ENCODE measurements around the gene ZNF358. TPM values are rescaled to one million over a fixed set of nuclear protein-coding genes. Genes with fewer than 3 reads are reported as not detected.
A peak's percentile ranks its signal among the peaks of the same experiment; 100 is the strongest.

Gene ZNF358
- total RNA-seq, 2 experiments from 2014 or later = 3.7 to 3.9 TPM

DNA sequence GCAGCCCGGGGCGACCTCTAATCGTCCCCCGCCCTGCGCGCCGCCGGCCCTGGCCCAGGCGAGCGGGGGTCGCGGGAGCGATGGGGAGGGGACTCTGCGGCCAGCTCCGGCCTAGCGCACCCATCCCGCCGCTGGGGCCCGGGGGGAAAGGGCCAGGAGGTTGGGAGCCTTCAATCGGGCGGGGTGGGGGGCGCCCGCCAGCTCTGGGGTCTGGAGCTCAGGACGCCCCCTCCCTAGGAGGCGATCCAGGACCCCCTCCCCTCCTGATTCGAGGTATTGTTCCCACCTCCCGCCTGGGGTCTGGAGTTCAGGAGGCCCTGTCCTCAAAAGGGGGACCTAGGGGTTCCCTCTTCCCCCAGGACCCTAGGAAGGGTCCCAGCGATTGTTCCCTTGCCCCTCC is 430 bp downstream of the ZNF358 start:
- CTCF ChIA-PET = no interaction called here
- Mint-ChIP-seq H3K36me3 (ENCODE audit: low read depth) (no peaks in the 10 kb centered on the region), H3K9me3 (no peaks in the 10 kb centered on the region), H3K4me3 (peak overlapping the region; percentile 67), H3K4me1 (ENCODE audit: low read depth) (peaks cover 13% of the 10 kb centered on the region), H3K27me3 (ENCODE audit: low read depth) (no peaks in the 10 kb centered on the region), H3K27ac (no peak overlapping the region)
- DNase-seq = no peak
- intact Hi-C loops (cut with micrococcal nuclease) = no loop called here

- H3K27me3 Mint-ChIP-seq (ENCODE audit: low read depth) = no peaks in the 10 kb centered on the region
- peak overlapping the region; percentile 67 for H3K4me3 Mint-ChIP-seq
- DNase-seq = no peak
- no peak overlapping the region for H3K27ac Mint-ChIP-seq
- intact Hi-C loops (cut with micrococcal nuclease) = no loop called here
- H3K4me1 Mint-ChIP-seq (ENCODE audit: low read depth) = peaks cover 15% of the 10 kb centered on the region
- CTCF ChIA-PET = no interaction called here
- H3K9me3 Mint-ChIP-seq = no peaks in the 10 kb centered on the region
- no peaks in the 10 kb centered on the region for H3K36me3 Mint-ChIP-seq (ENCODE audit: low read depth)
Measured at GRCh38 chr19:7516878-7517277, 975 bp downstream of the ZNF358 start.

GRCh38 chr19:7519361-7520130 is 3.6 kb downstream of the ZNF358 start:
- H3K9me3 Mint-ChIP-seq = no peaks in the 10 kb centered on the region
- H3K27ac Mint-ChIP-seq = no peak overlapping the region
- H3K27me3 Mint-ChIP-seq (ENCODE audit: low read depth) = no peaks in the 10 kb centered on the region
- H3K4me3 Mint-ChIP-seq = no peak overlapping the region
- intact Hi-C loops (cut with micrococcal nuclease) = no loop called here
- peaks cover 22% of the 10 kb centered on the region for H3K4me1 Mint-ChIP-seq (ENCODE audit: low read depth)
- no peak for DNase-seq
- no peaks in the 10 kb centered on the region for H3K36me3 Mint-ChIP-seq (ENCODE audit: low read depth)
- CTCF ChIA-PET = no interaction called here

GRCh38 chr19:7520131-7521051 is 4.5 kb downstream of the ZNF358 start:
- Mint-ChIP-seq H3K27me3 (ENCODE audit: low read depth) (no peaks in the 10 kb centered on the region), H3K36me3 (ENCODE audit: low read depth) (no peaks in the 10 kb centered on the region), H3K4me1 (ENCODE audit: low read depth) (peaks cover 21% of the 10 kb centered on the region), H3K27ac (no peak overlapping the region), H3K9me3 (no peaks in the 10 kb centered on the region), H3K4me3 (no peak overlapping the region)
- intact Hi-C loops (cut with micrococcal nuclease) = no loop called here
- no peak for DNase-seq
- CTCF ChIA-PET = no interaction called here

- CTCF ChIA-PET = no interaction called here
- Mint-ChIP-seq H3K27ac (peak overlapping the region; percentile 63), H3K4me1 (ENCODE audit: low read depth) (peaks cover 16% of the 10 kb centered on the region), H3K27me3 (ENCODE audit: low read depth) (no peaks in the 10 kb centered on the region), H3K36me3 (ENCODE audit: low read depth) (no peaks in the 10 kb centered on the region), H3K4me3 (peak overlapping the region; percentile 72), H3K9me3 (no peaks in the 10 kb centered on the region)
- no peak for DNase-seq
- intact Hi-C loops (cut with micrococcal nuclease) = loop anchor here (1.0 to 2.0 kb wide), 2 partner anchors 13 to 107 kb away; partner anchors contain the start of genes PET100 and XAB2
Measured at GRCh38 chr19:7521551-7522071, 5.7 kb downstream of the ZNF358 start.

DNA sequence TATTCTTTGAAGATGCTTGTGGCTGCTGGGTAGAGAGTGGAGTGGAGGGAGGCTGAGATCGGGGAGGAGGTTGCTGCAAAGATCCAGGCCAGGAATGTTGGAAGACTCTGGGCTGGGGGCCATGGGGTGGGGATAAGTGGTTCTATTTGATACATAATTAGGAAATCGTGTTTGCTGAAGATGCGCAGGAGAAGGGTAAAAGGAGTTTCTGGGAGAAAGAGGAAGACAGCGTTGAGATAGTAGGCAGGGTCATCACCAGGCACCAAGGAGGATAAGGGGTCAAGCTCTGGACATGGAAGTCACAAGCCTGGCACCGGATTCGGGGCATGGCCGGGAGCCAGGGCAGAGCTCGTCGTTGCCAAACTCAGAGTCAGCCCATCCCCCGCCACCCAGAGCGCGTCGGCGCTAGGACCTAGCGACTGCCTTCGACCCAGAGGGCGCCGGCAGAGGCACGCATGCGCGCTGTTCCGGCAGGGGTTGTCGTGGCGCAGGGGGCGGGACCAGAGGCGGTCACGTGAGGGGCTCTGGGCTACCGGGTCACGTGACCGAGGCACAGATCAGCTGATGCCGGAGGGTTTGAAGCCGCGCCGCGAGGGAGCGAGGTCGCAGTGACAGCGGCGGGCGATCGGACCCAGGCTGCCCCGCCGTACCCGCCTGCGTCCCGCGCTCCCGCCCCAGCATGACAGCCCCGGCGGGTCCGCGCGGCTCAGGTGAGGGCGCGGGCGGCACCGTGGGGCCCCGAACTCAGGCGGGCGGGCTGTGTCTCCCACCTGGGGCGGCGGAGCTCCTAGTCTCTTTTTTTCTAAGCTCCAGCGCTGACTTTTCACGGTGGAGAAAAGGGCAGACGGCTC is 6.4 kb downstream of the ZNF358 start, which contains the start of gene MCOLN1:
Gene MCOLN1 (plus strand): TSS at position 553 of the 851 bp plus-strand sequence. CDS start 127 bp downstream, at position 680.
- CTCF ChIA-PET = interaction anchor here (0.6 to 1.5 kb wide), 4 partner anchors 125 to 168 kb away, joined by 3 to 6 read pairs (median 4); no protein-coding TSS in a partner anchor
- Mint-ChIP-seq H3K4me3 (peak within 1 kb of the TSS; percentile 72), H3K36me3 (ENCODE audit: low read depth) (no peaks in the 10 kb centered on the region), H3K27ac (peak within 1 kb of the TSS; percentile 63), H3K4me1 (ENCODE audit: low read depth) (peaks cover 11% of the 10 kb centered on the region), H3K9me3 (no peaks in the 10 kb centered on the region), H3K27me3 (ENCODE audit: low read depth) (no peaks in the 10 kb centered on the region)
- intact Hi-C loops (cut with micrococcal nuclease) = loop anchor here (1.0 to 2.0 kb wide), 2 partner anchors 12 to 107 kb away; partner anchors contain the start of genes PET100 and XAB2
- peak; percentile 99 for DNase-seq

GRCh38 chr19:7522923-7523667 is 7.2 kb downstream of the ZNF358 start:
- Mint-ChIP-seq H3K27me3 (ENCODE audit: low read depth) (no peaks in the 10 kb centered on the region), H3K36me3 (ENCODE audit: low read depth) (no peaks in the 10 kb centered on the region), H3K27ac (no peak overlapping the region), H3K4me3 (peak overlapping the region; percentile 62), H3K4me1 (ENCODE audit: low read depth) (peaks cover 9% of the 10 kb centered on the region), H3K9me3 (no peaks in the 10 kb centered on the region)
- CTCF ChIA-PET = interaction anchor here (0.6 to 1.5 kb wide), 5 partner anchors 12 to 169 kb away, joined by 3 to 6 read pairs (median 5); partner anchors contain the start of gene PNPLA6
- DNase-seq = no peak
- intact Hi-C loops (cut with micrococcal nuclease) = loop anchor here (1.0 to 2.0 kb wide), 2 partner anchors 11 to 106 kb away; partner anchors contain the start of genes PET100 and XAB2

DNA sequence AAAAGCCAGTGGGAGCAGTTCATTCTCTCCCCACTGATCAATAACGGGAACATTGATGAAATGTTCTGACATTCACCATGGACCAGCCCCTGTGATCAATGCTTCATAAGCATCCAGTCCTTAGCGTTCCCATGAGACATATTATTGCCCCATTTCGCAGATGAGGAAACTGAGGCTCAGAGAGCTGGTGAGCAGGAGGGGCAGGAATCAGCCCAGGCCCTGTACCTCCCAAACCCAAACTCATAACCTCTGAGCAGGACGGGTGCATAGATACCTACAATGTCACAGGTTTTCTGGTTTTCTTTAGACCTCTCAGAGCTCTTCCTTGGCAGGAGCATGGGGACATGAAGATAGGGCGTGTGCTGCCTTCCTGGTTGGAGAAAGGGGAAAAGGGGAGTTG is 8.6 kb downstream of the ZNF358 start:
- intact Hi-C loops (cut with micrococcal nuclease) = no loop called here
- CTCF ChIA-PET = no interaction called here
- peaks cover 9% of the 10 kb centered on the region for H3K4me1 Mint-ChIP-seq (ENCODE audit: low read depth)
- no peaks in the 10 kb centered on the region for H3K27me3 Mint-ChIP-seq (ENCODE audit: low read depth)
- H3K4me3 Mint-ChIP-seq = no peak overlapping the region
- peaks cover 2% of the 10 kb centered on the region for H3K36me3 Mint-ChIP-seq (ENCODE audit: low read depth)
- no peak for DNase-seq
- H3K9me3 Mint-ChIP-seq = no peaks in the 10 kb centered on the region
- H3K27ac Mint-ChIP-seq = no peak overlapping the region

- Mint-ChIP-seq H3K9me3 (no peaks in the 10 kb centered on the region), H3K36me3 (ENCODE audit: low read depth) (peaks cover 4% of the 10 kb centered on the region), H3K4me1 (ENCODE audit: low read depth) (peaks cover 9% of the 10 kb centered on the region), H3K4me3 (no peak overlapping the region), H3K27ac (no peak overlapping the region), H3K27me3 (ENCODE audit: low read depth) (no peaks in the 10 kb centered on the region)
- intact Hi-C loops (cut with micrococcal nuclease) = no loop called here
- no peak for DNase-seq
- CTCF ChIA-PET = no interaction called here
Measured at GRCh38 chr19:7524992-7525739, 9.3 kb downstream of the ZNF358 start.

DNA sequence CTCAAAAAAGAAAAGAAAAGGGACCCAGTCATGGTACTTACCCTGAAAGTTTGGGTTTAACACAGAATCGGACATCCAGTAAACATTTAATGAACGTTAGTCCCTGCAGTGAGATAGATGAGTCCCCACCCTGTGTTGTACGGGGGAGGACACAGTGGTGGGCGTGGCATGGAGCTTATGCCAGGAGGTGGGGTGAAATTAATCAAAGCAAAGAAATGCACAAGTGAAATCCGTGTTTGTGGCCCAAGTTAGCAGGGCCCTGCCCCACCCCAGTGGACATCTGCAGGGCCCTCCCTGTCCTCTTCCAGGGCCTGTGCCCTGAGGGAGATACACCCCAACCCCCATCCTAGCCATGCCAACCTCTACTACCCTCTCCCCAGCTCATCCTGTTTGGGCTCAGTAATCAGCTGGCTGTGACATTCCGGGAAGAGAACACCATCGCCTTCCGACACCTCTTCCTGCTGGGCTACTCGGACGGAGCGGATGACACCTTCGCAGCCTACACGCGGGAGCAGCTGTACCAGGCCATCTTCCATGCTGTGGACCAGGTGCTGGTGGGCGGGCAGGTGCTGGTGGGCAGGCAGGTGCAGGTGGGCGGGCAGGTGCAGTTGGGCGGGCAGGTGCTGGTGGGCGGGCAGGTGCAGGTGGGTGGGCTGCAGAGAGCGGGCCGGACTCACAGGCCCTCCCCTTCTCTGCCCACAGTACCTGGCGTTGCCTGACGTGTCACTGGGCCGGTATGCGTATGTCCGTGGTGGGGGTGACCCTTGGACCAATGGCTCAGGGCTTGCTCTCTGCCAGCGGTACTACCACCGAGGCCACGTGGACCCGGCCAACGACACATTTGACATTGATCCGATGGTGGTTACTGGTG is 10.4 kb downstream of the ZNF358 start:
- Mint-ChIP-seq H3K27ac (no peak overlapping the region), H3K9me3 (no peaks in the 10 kb centered on the region), H3K27me3 (ENCODE audit: low read depth) (no peaks in the 10 kb centered on the region), H3K36me3 (ENCODE audit: low read depth) (peaks cover 4% of the 10 kb centered on the region), H3K4me1 (ENCODE audit: low read depth) (peaks cover 9% of the 10 kb centered on the region), H3K4me3 (no peak overlapping the region)
- CTCF ChIA-PET = no interaction called here
- intact Hi-C loops (cut with micrococcal nuclease) = no loop called here
- DNase-seq = no peak

Data from activated naive CD4-positive, alpha-beta T cell treated with anti-CD3 and anti-CD28 coated beads for 36 hours (primary cell).